HepG2 (cell line): ENCODE results near the gene NT5DC4. TPM values are rescaled to one million over a fixed set of nuclear protein-coding genes. Genes with fewer than 3 reads are reported as not detected.

Source experiments
- ATAC-seq: fragments of 200-7000 bp; cut with Tn5 transposase; 3 replicates; pipeline ENCODE4 v1.9.1; 2020; ENCODE audit warnings: mild to moderate bottlenecking, moderate library complexity
- BruUV-seq: library from RNA; stranded (reverse); fragments of 400-500 nt; replicated peaks from 2 replicates; lab custom pipeline; 2021; lab: Mats Ljungman, UMichigan
- CTCF ChIA-PET: fragments of 300-600 bp; formaldehyde crosslinking; extraction: SDS; loops from one replicate; lab custom pipeline; 2021; ENCODE audit warnings: low total read pairs, inconsistent platforms, low intra/inter-chr PET ratio; lab: Yijun Ruan, JAX
- POLR2A ChIA-PET: fragments of 350-600 bp; sonication (Branson Sonifier 250); formaldehyde crosslinking; loops from one replicate; lab custom pipeline; 2020; ENCODE audit warnings: antibody characterized with exemption, inconsistent platforms; lab: Yijun Ruan, JAX
- DNase-seq: peaks from one replicate; pipeline ENCODE4 v3.0.0-alpha.2; 2015; ENCODE audit warnings: low spot score
- FAIRE-seq: peaks from 3 replicates; lab custom pipeline; 2011; peaks lifted over from hg19 to GRCh38; lab: Jason Lieb, UNC
- H2AFZ ChIP-seq: one replicate; pipeline ENCODE4 v1.6.1; 2011; ENCODE audit warnings: low read length, inconsistent platforms
- H3K27ac ChIP-seq: fragments of 300-600 bp; 3 replicates; pipeline ENCODE4 v1.8.0; 2011; ENCODE audit warnings: mixed run types, mild to moderate bottlenecking, mixed read lengths, low read length, inconsistent platforms; ENCODE audit not compliant: insufficient read depth; ENCODE audit errors: extremely low read length
- H3K27me3 ChIP-seq, 2 experiments: fragments of 200-600 bp in 1 of 2; 2 replicates in 1 of 2; 3 replicates in 1 of 2; pipeline versions ENCODE4 v1.6.0 to v1.8.0; 2011; ENCODE audit warnings: low read length in 2 of 2, mild to moderate bottlenecking in 2 of 2, moderate library complexity in 2 of 2, inconsistent platforms in 1 of 2; ENCODE audit not compliant: insufficient read depth in 2 of 2, control insufficient read depth in 1 of 2
- H3K36me3 ChIP-seq, 2 experiments: fragments of 200-600 bp in 1 of 2; replicated peaks in 1 of 2; 2 replicates in 1 of 2; 3 replicates in 1 of 2; pipeline versions ENCODE4 v1.5.1 to v1.8.0; 2011; ENCODE audit warnings: low read length in 2 of 2, inconsistent platforms in 1 of 2; ENCODE audit not compliant: insufficient read depth in 2 of 2, control insufficient read depth in 1 of 2
- H3K4me1 ChIP-seq: 2 replicates; pipeline ENCODE4 v1.5.1; 2012; ENCODE audit warnings: low read length, inconsistent platforms; ENCODE audit not compliant: insufficient read depth
- H3K4me2 ChIP-seq: 2 replicates; pipeline ENCODE4 v1.6.0; 2011; ENCODE audit warnings: low read depth, low read length, inconsistent platforms
- H3K4me3 ChIP-seq, 3 experiments: fragments of 200-600 bp in 1 of 3; sonication (generic), shearing (Covaris generic) in 1 of 3; replicated peaks in 1 of 3; 2 replicates each; pipeline ENCODE4 v1.5.1; 2011 to 2016; ENCODE audit warnings: low read length in 3 of 3, inconsistent platforms in 2 of 3, low read depth in 2 of 3, mild to moderate bottlenecking in 2 of 3, control low read depth in 1 of 3, mixed read lengths in 1 of 3; ENCODE audit not compliant: insufficient read depth in 1 of 3
- H3K79me2 ChIP-seq: one replicate; pipeline ENCODE4 v1.6.1; 2011; ENCODE audit warnings: low read length, inconsistent platforms; ENCODE audit not compliant: insufficient read depth
- H3K9ac ChIP-seq: 2 replicates; pipeline ENCODE4 v1.6.0; 2011; ENCODE audit warnings: mild to moderate bottlenecking, low read depth, low read length, inconsistent platforms; ENCODE audit not compliant: insufficient read depth
- H3K9me3 ChIP-seq: 2 replicates; pipeline ENCODE4 v1.5.1; 2012; ENCODE audit warnings: mild to moderate bottlenecking, low read length
- H4K20me1 ChIP-seq: 2 replicates; pipeline ENCODE4 v1.6.0; 2011; ENCODE audit warnings: inconsistent platforms, mild to moderate bottlenecking, low read length, moderate library complexity; ENCODE audit not compliant: insufficient read depth
- RXRA ChIP-seq: sonication (generic); formaldehyde crosslinking; IDR thresholded peaks from 2 replicates; pipeline ENCODE4 v1.5.1; 2020; ENCODE audit warnings: missing genetic modification reagents
- SAP130 ChIP-seq: IDR thresholded peaks from 2 replicates; pipeline ENCODE4 v1.6.1; 2016; ENCODE audit warnings: low read depth
- SNAPC2 ChIP-seq: sonication (generic); formaldehyde crosslinking; IDR thresholded peaks from 2 replicates; pipeline ENCODE4 v1.8.1; 2022; ENCODE audit warnings: mild to moderate bottlenecking, missing genetic modification reagents
- XRCC5 ChIP-seq: fragments of 200-400 bp; formaldehyde crosslinking; optimal IDR thresholded peaks from 2 replicates; pipeline ENCODE3; 2017; ENCODE audit warnings: mild to moderate bottlenecking, low read length
- ZBTB38 ChIP-seq: sonication (generic); formaldehyde crosslinking; IDR thresholded peaks from 2 replicates; pipeline ENCODE4 v1.5.1; 2020; ENCODE audit warnings: mild to moderate bottlenecking, missing genetic modification reagents
- ZNF343 ChIP-seq: sonication (generic); formaldehyde crosslinking; IDR thresholded peaks from 2 replicates; pipeline ENCODE4 v1.4.0; 2020; ENCODE audit warnings: mild to moderate bottlenecking, missing genetic modification reagents
- WGBS: methylation state at CpG from one replicate; pipeline ENCODE4 v1.1.6; 2017; ENCODE audit warnings: low lambda C conversion rate; 5-methylcytosine and 5-hydroxymethylcytosine counted together
- in situ Hi-C: cut with HindIII; loops from 2 replicates; pipeline ENCODE4 v1.10.0; 2017; ENCODE audit warnings: low pct_unique_long_range_greater_than_20kb; ENCODE audit not compliant: extremely low pct_ligation_motif_present
- intact Hi-C: fragments of 100-400 bp; cut with micrococcal nuclease; formaldehyde crosslinking; loops from one replicate; pipeline ENCODE4 v1.10.0; 2022; ENCODE audit not compliant: unreplicated experiment
- polyA plus RNA-seq, 8 experiments: library from polyadenylated mRNA; depleted of rRNA in 3 of 8; stranded (reverse) in 7 of 8; unstranded in 1 of 8; fragments of >200 nt; fragmentation: Illumina TruSeq in 4 of 8; extraction: Trizol in 4 of 8; gene quantifications; 2 replicates each; pipeline versions ENCODE4 v1.2.1 to v1.2.3, GENCODE V29; 2011 to 2016; ENCODE audit warnings: low read depth in 4 of 8, missing spikeins in 1 of 8, mixed read lengths in 1 of 8; ENCODE audit not compliant: insufficient read depth in 1 of 8
- total RNA-seq, 5 experiments: library from RNA; depleted of rRNA; stranded (reverse); fragments of >200 nt; fragmentation: Illumina TruSeq; extraction: Trizol; gene quantifications; 2 replicates each; pipeline ENCODE4 v1.2.3, GENCODE V29; 2016; ENCODE audit warnings: low read depth in 1 of 5
- TF ChIP-seq, protein P1 (sequence below): sonication (generic); formaldehyde crosslinking; IDR thresholded peaks from 2 replicates; pipeline ENCODE4 v1.4.0; 2020; ENCODE audit warnings: missing genetic modification reagents, borderline replicate concordance

The NT5DC4 gene
- total and polyA plus RNA-seq, 2 of the 13 experiments (the other 11 are each of a cell fraction or from before 2014, with no cell fraction given), result 0.04 to 4.2 TPM

DNA sequence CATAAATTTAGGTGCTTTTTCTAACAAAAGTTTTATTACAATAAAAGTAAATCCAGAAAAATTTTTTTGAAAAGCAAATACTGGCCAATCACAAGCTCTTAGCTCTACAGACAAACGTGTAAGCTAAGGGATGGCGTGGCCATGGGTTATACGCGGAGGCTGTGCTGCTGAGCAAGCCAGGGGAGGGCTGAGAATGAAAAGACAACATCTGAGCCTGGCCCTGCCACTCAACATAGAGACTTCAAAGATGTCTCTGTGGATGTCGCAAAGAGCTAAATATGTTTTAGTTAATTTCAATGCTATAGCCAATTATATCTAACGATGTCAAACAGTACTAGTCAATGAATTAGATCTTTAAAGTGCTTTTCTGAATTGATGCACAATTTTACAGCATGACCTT lies 33.3 kb upstream of the NT5DC4 start:
- ChIA-PET CTCF (no interaction called here), POLR2A (interaction anchor here (1.0 kb wide), 1 partner anchor 42 kb away, joined by 3 read pairs; no protein-coding TSS in a partner anchor)
- no peaks in the 10 kb centered on the region for H4K20me1 ChIP-seq
- no peak overlapping the region for H3K4me2 ChIP-seq
- peaks cover 0 to 8% of the 10 kb centered on the region in 2 experiments; a peak in 1 of 5 replicates for H3K27me3 ChIP-seq
- FAIRE-seq, result no peak
- in situ Hi-C loops (loop anchor here (5.0 kb wide), 1 partner anchor 60 kb away; no protein-coding TSS in a partner anchor), intact Hi-C loops (no loop called here)
- H3K36me3 ChIP-seq, result no peaks in the 10 kb centered on the region
- TF ChIP-seq XRCC5, result no peak
- 0 out of 2 replicates have a peak, but pooled peaks have one; percentile 18 for TF ChIP-seq ZBTB38 (CRISPR knock-in tag)
- H3K9me3 ChIP-seq, result no peaks in the 10 kb centered on the region
- H3K4me1 ChIP-seq, result peaks cover 57% of the 10 kb centered on the region
- ATAC-seq, result no peak
- H2AFZ ChIP-seq, result no peak overlapping the region
- WGBS, result 65% methylated on average over 6 of the region's 6 CpGs
- no peak overlapping the region for H3K27ac ChIP-seq
- H3K9ac ChIP-seq, result no peak overlapping the region
- H3K79me2 ChIP-seq, result no peaks in the 10 kb centered on the region
- BruUV-seq, result no TSS peak
- no peak for DNase-seq
- H3K4me3 ChIP-seq, result no peak overlapping the region

DNA sequence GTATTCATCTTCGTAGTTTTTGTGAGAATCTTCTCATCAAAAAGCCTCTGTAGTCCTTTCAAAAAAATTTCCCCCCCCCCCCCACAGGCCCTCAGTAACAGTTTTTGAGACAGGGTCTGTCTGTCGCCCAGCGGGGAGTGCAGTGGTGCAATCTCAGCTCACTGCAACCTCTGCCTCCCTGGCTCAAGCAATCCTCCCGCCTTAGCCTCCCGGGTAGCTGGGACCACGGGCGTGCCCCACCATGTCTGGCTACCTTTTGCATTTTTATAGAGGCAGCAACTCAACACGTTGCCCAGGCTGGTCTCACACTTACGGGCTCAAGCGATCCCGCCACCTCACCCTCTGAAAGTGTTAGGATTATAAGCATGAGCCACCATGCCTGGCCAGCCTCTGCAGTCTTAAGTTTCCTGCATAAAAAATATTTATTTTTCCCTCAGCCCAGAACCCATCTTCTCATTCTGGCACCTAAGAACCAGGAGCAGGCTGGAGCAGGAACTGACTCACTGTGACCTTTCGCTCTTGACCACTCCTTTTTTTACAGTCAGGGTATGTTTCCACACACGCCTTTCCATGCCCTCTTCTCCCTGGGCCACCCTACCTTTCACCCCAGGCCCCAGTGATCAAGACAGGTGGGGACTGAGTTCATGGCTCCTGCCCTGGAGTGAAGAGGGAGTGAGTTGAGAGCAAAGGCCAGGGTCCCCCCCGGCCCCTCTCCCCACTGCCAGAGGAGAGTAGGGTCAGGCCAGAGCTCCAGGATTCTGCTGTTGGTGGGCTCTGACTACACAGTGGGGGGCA lies 32.5 kb upstream of the NT5DC4 start:
- in situ Hi-C loops (loop anchor here (5.0 kb wide), 1 partner anchor 61 kb away; no protein-coding TSS in a partner anchor), intact Hi-C loops (no loop called here)
- H3K79me2 ChIP-seq, result no peaks in the 10 kb centered on the region
- no peak overlapping the region for H2AFZ ChIP-seq
- H4K20me1 ChIP-seq, result no peaks in the 10 kb centered on the region
- H3K9me3 ChIP-seq, result no peaks in the 10 kb centered on the region
- H3K36me3 ChIP-seq, result no peaks in the 10 kb centered on the region
- BruUV-seq, result no TSS peak
- peak overlapping the region; percentile 22; the same call in 1 of the 2 replicates for H3K4me2 ChIP-seq
- DNase-seq (no peak), ATAC-seq (no peak; the same call in 2 of the 3 replicates), FAIRE-seq (no peak)
- WGBS, result 49% methylated on average over 14 of the region's 14 CpGs
- no peak overlapping the region for H3K27ac ChIP-seq
- CTCF ChIA-PET, result no interaction called here
- H3K4me3 ChIP-seq, result no peak overlapping the region; a peak in 1 of 6 replicates
- POLR2A ChIA-PET, result interaction anchor here (0.7 to 1.0 kb wide), 2 partner anchors 43 kb away, joined by 3 read pairs; partner anchors contain the start of gene SLC20A1
- H3K27me3 ChIP-seq, result 0 out of 5 replicates have a peak, but pooled peaks cover 0 to 4% of the 10 kb centered on the region in 2 experiments
- H3K9ac ChIP-seq, result no peak overlapping the region
- peaks cover 63% of the 10 kb centered on the region for H3K4me1 ChIP-seq
- TF ChIP-seq ZNF343 (CRISPR knock-in tag), result no peak
- 0 out of 2 replicates have a peak, but pooled peaks have one; percentile 20 for TF ChIP-seq SAP130 (CRISPR knock-in tag)
- TF ChIP-seq SNAPC2 (CRISPR knock-in tag), result no peak
- TF ChIP-seq, protein P1, sequence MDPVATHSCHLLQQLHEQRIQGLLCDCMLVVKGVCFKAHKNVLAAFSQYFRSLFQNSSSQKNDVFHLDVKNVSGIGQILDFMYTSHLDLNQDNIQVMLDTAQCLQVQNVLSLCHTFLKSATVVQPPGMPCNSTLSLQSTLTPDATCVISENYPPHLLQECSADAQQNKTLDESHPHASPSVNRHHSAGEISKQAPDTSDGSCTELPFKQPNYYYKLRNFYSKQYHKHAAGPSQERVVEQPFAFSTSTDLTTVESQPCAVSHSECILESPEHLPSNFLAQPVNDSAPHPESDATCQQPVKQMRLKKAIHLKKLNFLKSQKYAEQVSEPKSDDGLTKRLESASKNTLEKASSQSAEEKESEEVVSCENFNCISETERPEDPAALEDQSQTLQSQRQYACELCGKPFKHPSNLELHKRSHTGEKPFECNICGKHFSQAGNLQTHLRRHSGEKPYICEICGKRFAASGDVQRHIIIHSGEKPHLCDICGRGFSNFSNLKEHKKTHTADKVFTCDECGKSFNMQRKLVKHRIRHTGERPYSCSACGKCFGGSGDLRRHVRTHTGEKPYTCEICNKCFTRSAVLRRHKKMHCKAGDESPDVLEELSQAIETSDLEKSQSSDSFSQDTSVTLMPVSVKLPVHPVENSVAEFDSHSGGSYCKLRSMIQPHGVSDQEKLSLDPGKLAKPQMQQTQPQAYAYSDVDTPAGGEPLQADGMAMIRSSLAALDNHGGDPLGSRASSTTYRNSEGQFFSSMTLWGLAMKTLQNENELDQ (CRISPR knock-in tag), result no peak
- TF ChIP-seq RXRA (CRISPR knock-in tag), result no peak
